G401.6 (cell line): ENCODE results near the gene MECP2.

Experiments used
- FAIRE-seq: peaks from 2 replicates; lab custom pipeline; 2012; peaks lifted over from hg19 to GRCh38; lab: Jason Lieb, UNC

MECP2 gene

GRCh38 chrX:154030715-154031305 lies 66.7 kb downstream of the MECP2 start:
- no peak for FAIRE-seq

GRCh38 chrX:154030266-154030665 lies 67.3 kb downstream of the MECP2 start:
- FAIRE-seq, result no peak

- FAIRE-seq, result no peak
Measured at GRCh38 chrX:154029439-154029838, 68.1 kb downstream of the MECP2 start.

DNA sequence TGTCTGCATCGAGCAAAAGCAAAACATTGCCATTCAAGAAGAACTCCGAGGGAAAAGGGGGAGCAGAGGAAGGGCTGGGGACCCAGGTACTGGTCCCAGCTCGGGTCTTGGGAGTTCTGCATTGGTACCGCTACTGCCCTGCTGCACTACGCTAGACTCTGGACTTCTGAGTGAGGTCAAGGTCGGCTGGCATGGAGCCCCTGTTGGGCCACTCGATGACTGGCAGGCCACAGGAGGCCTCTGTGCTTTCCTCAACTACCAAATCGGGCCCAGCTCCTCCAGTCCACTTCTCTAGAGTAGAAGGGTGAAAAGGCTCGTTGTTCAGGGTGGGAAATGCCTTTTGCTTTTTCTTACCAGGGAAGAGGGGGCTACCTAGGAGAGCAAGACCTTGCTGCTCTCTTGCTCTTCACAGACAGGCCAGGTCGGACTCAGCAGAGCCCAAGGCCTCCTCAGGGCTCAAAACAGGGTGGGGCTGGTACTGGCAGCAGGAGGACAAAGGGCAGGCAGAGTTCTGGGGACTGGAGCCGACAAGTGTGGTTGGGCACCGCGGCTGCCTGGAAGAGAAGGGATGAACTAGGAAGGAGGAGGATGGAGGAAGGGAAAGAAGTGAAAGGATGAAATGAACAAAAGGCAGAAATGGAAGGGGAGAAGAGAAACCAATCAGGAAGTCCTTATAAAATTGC lies 68.9 kb downstream of the MECP2 start:
- no peak for FAIRE-seq

- no peak for FAIRE-seq
Measured at GRCh38 chrX:154027986-154028385, 69.5 kb downstream of the MECP2 start.

DNA sequence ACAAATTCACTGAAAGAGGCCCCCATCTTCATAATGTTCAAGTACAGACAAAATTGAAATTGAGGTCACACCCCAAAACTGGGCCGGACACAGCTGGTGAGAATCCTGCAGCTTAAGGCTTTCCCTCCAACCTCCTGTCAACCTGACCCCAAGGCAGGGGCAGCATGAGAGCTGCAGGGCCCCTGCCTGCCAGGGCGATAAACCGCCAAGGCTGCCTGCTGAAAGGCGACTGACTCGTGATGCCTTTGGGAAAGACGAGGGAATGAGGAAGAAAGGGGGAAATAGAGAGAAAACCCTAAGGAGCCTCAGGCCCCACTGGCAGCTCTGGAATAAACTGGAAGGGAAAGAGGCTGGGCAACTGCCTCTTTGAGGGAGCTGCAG lies 70.5 kb downstream of the MECP2 start:
- no peak for FAIRE-seq

DNA sequence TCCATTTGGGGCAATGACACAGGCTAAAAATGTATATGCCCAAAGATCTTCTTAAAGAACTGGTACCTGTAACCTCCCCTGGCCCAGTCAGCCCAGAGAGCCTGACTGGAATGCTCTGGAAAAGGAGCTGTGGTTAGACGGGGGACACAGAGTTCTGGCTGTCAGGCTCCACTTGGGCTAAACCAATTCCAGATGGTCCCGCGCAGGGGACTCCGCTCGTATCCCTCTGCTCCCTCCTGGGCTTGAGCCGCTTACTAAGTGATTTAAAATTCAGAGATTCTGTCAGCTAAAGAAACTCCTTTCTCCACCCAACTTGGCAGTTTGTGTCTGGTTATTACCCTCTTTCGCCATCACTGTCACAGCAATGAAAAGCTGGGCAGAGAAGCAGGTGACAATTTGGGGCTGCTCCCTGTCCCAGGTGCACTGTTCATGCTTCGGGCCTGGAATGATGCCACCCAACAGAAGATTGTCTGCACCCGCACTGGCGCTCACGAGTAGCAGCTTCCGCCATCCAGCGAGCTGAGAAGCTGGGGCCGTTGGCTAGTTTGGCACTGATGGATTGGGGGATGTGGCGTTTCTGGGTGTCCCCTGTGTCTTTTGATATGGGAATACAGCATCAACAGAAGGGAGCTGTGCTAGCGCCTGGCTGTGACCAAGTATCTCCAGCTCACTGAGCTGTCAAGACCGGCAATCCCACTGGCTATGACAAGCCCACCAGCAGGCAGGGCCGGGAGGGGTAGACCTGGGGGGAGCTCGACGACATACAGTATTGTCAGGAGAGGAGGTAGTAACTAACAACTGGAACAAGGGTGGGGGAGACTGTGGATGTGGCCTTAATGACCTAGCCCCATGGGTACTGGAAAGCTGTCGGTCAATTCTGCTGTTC lies 71.1 kb downstream of the MECP2 start:
- no peak for FAIRE-seq

DNA sequence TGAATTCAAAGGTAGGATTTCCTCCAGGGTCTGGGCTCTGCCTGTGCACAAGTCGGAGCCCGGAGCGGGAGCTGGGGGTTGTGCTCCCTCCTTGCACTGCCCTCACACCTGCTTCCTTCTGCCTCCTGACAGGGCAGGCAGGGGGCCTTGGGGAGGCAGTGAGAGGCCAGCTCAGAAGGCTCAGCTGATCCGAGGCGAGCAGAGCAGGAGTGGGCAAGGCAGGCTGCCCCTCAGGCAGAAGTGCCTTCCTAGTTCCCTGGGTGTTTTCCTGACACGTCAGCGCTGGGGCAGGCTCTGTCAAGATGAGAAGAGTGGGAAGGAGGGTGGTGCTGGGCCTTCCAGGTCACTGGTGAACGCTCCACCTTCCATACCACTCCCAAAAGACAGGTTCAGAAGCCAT lies 72.3 kb downstream of the MECP2 start:
- no peak for FAIRE-seq

DNA sequence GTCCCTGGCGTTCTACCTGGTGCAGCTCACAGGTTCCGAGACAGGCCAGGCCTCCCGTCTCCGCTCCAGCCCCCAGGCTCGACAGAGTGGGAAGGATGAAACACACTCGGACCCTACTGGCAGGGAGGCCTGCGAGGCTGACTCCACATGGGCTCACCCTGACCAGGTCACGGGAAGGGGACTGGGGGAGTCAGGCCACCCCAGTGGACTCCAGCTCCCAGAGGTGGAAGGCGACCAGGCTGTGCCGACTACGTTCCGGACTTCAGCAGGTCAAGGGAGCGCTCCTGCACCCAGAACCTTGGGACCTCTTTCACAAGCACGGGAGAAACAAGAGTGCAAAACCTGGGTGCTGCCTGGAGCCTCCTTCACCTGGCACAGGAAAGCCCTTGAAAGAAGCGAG lies 73.2 kb downstream of the MECP2 start:
- FAIRE-seq, result no peak

- no peak for FAIRE-seq
Measured at GRCh38 chrX:154023276-154024000, 74.1 kb downstream of the MECP2 start.

DNA sequence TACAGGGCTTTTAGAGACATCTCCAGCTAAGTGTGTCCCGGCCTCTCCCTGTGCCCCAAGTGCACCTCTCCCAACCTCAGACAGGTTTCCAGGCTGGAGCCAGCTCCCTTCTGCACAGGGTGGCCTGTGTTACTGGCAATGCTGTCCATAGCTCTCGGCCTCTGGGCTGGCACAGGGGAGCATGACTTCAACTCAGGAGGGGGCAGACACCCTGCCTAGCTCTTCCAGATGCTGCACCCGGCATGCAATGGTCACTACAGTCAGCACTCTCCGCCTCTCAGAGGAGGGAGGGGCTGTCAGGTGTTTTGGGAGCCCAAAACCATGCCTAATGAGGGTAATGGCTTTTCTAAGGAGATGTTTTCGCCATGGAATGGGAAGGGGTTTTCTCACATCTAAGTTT lies 75.4 kb downstream of the MECP2 start:
- FAIRE-seq, result no peak

- no peak for FAIRE-seq
Measured at GRCh38 chrX:154021131-154021611, 76.3 kb downstream of the MECP2 start.

DNA sequence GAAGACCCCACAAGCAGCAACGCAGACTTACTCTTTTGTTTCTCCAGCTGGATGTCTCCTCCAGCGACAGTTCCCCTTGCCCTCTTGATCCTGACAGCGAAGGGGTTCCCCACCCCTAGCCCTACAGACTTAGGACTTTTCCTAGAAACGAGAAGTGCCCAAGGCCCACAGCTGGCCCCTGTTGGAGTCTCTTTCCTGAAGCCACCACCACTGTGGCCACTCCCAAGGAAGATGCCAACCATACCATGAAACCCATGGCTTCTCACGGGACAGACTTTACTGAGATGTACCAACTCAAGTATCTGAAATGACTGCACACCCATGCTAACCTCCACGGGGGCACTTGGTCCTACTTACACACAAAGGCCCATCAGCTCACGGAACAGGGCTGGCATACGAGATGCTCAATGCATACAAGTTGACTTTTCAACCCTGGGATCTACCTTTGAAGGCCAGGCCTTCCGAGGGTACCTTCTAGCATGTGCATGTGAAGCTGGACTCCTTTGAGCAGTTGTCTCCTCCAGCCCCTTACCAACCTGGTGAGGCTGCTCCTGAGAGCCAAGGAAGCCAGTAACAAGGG lies 76.9 kb downstream of the MECP2 start:
- no peak for FAIRE-seq

DNA sequence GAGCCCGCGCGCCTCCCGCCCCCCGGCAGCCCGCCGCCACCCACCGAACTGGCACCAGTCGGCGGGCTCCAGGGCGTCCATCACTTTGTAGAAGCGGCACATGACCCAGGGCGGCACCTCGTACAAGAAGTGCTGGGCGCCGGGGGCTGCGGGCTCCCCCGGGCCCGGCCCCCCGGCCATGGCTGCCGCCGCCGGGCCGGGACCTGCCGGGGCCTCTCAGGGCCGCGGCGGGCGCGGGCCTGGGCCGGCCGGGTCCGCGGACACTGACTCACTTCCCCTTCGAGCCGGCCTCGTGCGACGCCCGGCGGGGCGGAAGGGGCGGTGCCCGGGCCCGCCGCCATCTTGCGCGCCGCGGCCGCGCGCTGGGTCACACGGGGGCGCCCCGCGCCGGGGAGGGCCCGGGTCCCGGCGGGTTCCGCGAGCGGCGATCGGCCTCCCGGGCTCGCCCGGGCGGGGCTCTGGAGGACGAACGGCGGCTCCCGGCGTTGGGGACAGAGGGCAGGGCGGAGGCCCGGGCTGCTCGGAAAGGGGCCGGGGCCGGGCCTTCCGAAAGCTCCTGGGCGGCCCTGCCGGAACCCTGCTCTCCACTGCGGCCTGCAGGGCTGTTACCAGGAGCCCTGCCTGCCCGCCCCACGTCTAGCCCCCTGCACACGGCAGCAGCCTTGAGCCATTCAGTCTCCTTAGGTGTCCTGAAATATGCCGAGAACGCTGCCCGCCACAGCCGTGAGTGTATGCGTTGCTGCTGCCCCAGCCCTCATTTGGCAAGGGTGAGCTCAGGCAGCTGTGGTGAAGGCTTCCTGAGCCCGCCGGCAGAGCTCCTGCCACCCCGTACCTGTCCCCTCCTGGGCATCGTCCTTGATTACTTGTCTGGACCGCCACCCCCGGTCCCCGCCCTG lies 77.6 kb downstream of the MECP2 start, which contains the start of gene IRAK1:
Gene IRAK1, minus strand, starts transcription at position 270 of the 896 bp plus-strand sequence. Its CDS starts 90 bp downstream, at position 180.
- no peak for FAIRE-seq

GRCh38 chrX:154019061-154019621 lies 78.4 kb downstream of the MECP2 start:
- no peak for FAIRE-seq

GRCh38 chrX:154018518-154019060 lies 78.9 kb downstream of the MECP2 start:
- FAIRE-seq, result no peak

- no peak for FAIRE-seq
Measured at GRCh38 chrX:154017766-154018517, 79.6 kb downstream of the MECP2 start.

DNA sequence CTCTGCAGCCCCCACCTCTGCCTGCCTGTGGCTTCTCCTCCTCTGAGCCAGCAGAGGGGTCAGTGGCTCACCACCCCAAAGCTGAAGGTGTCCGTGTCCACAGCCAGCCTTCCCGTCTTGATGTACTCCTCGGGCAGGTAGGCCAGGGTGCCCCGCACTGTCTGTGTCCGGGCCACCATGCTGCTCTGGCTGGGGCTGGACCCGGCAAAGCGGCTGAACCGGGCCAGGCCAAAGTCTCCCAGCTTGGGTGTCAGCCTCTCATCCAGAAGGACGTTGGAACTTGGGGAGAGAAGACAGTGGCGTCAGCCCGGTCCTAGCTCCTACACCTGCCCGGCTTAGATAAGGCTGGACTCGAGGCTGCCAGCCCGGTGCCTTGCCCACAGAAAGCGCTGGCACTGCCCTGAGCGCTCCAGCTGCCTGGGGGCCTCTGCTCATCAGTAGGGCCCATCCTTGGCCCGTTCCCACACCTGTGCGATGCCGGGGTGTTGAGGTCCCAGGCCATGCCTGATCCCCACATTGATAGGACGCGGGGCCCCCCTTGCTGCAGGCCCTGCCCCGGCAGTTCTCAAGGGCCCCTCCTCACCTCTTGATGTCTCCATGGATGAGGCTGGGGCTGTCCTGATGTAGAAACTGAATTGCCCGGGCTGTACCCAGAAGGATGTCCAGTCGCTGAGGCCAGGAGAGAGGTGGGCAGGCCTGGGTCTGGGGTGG lies 81.0 kb downstream of the MECP2 start:
- FAIRE-seq, result no peak
